GM12873 (cell line): ENCODE measurements around the gene PCDHGC5.

Experiments used
- CTCF ChIP-seq: IDR thresholded peaks from 2 replicates; pipeline ENCODE4 v1.5.1; 2012; ENCODE audit warnings: low read depth, mild to moderate bottlenecking, moderate library complexity, low read length, control low read depth; ENCODE audit not compliant: insufficient read depth; ENCODE audit errors: missing control alignments

The PCDHGC5 gene

GRCh38 chr5:141521244-141521781, 32.4 kb downstream of the PCDHGC5 start:
- TF ChIP-seq CTCF = no peak

GRCh38 chr5:141522301-141522700, 33.4 kb downstream of the PCDHGC5 start:
- no peak for TF ChIP-seq CTCF

- no peak for TF ChIP-seq CTCF
These were observed 35.1 kb downstream of the PCDHGC5 start for GRCh38 chr5:141523991-141524390.

GRCh38 chr5:141524604-141525597, 36.0 kb downstream of the PCDHGC5 start:
- TF ChIP-seq CTCF = peak; percentile 99

GRCh38 chr5:141525653-141526052, 36.8 kb downstream of the PCDHGC5 start:
- TF ChIP-seq CTCF = no peak

GRCh38 chr5:141527426-141527825, 38.5 kb downstream of the PCDHGC5 start:
- no peak for TF ChIP-seq CTCF

GRCh38 chr5:141528291-141528984, 39.6 kb downstream of the PCDHGC5 start:
- no peak for TF ChIP-seq CTCF
